Measurements from ENCODE around the gene GRWD1.
A peak's percentile ranks its signal among the peaks of the same experiment; 100 is the strongest.

Gene GRWD1

DNA sequence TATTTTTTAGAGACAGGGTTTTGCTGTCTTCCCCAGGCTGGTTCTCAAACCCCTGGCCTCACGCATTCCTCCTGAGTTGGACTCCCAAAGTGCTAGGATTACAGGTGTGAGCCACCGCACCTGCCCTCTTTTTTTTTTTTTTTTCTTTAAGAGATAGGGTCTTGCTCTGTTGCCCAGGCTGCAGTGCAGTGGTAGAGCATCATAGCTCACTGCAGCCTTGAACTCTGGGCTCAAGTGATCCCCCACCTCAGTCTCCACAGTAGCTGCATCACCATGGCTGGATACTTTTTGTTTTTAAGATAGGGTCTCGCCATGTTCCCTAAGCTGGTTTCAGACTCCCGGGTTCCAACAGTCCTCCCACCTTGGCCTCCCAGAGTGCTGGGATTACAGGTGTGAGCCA, 11.1 kb downstream of the GRWD1 start:
- DNase-seq (ENCODE audit: low read depth), result no peak

DNA sequence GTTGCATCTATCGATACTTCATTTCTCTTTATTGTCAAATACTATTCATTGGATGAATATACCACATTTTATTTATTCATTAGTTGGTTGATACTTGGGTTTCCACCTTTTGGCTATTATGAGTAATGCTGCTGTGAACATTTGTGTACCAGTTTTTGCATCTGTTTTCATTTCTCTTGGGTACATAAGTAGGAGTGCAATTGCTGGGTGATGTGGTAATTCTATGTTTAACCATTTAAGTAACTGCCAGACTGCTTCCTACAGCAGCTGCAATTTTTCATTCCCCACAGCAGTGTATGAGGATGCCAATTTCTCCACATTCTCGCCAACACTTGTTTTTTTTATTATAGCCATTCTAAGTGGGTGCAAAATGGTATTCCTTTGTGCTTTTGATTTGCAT, 12.2 kb downstream of the GRWD1 start:
- DNase-seq (ENCODE audit: low read depth), result no peak

DNA sequence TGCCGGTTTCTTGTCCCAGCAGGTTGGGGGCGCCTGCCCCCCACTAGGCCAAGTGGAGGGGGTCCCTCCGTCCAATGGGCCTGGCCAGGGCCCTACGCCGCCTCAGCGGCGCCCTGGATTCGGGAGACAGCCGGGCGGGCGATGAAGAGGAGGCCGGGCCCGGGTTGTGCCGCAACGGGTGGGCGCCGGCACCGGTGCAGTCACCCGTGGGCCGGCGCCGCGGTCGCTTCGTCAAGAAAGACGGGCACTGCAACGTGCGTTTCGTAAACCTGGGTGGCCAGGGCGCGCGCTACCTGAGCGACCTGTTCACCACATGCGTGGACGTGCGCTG, 15.8 kb downstream of the GRWD1 start:
- DNase-seq (ENCODE audit: low read depth), result no peak

DNA sequence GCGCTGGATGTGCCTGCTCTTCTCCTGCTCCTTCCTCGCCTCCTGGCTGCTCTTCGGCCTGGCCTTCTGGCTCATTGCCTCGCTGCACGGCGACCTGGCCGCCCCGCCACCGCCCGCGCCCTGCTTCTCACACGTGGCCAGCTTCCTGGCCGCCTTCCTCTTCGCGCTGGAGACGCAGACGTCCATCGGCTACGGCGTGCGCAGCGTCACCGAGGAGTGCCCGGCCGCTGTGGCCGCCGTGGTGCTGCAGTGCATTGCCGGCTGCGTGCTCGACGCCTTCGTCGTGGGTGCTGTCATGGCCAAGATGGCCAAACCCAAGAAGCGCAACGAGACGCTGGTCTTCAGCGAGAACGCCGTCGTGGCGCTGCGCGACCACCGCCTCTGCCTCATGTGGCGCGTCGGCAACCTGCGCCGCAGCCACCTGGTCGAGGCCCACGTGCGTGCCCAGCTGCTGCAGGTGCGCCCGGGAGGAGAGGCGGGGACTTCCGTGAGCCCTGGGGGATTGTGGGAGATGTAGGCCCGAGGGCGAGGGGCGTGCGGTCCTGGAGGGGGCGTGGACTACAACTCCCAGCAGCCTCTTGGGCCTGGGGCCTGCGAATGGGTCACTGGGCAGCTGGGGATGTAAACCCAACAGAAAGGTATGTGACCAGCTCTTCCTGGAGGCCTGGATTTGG, 16.3 kb downstream of the GRWD1 start:
- DNase-seq (ENCODE audit: low read depth), result no peak

DNA sequence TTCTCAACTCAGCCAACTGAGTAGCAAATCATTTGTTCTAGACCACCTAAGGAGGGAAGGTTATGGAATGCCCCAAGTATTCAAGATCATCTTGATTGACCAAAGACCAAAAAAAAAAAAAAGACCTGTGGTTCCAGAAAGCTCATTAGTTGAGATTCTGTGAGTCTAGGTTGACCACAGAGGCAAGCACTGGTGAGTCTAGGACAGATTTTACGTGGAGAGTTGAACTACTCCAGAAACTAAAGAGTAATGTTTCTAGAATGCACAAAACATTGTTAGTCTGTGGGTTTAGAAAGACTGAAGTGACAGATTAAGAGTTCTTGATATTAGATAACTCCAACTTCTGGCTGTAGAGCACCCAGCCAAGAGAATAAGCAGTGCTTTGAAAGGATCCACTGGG, 19.4 kb downstream of the GRWD1 start:
- DNase-seq (ENCODE audit: low read depth), result no peak

DNA sequence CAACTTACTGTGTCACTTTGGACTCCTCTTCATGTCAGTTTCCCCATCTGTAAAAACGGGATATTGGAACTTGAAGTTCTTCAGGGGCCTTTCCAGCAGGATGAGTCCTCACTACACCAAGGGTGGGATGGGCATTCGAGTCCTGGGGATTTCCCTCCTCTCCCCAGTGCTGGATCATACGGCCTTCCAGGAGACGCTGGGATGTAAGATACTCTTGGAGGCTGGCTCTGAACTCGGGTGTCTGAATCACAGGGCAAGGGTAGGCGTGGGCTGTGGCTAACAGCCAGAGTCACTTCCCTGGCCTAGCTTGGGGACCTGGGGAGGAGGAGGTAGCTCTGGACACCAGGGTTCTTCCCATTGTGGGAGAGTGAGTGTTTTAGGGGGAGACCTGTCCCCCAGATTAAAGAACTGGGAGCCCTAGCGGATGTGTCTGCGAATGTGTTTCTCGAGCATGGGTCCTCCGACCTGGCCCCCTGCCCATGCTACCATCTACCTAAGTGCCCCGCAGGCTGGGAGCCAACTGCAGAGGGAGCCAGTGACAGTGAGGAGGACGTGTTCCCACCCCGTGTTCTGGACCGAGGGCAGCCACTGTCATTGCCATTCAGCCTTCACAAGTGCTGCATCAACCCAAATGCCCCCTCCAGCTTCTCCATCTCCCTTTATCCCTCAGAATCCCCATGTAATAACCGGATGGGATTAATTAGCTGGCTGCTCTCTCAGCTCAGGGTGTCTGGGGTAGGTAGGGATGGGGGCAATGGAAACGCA, 21.0 kb downstream of the GRWD1 start:
- peak; percentile 67 for DNase-seq (ENCODE audit: low read depth)

DNA sequence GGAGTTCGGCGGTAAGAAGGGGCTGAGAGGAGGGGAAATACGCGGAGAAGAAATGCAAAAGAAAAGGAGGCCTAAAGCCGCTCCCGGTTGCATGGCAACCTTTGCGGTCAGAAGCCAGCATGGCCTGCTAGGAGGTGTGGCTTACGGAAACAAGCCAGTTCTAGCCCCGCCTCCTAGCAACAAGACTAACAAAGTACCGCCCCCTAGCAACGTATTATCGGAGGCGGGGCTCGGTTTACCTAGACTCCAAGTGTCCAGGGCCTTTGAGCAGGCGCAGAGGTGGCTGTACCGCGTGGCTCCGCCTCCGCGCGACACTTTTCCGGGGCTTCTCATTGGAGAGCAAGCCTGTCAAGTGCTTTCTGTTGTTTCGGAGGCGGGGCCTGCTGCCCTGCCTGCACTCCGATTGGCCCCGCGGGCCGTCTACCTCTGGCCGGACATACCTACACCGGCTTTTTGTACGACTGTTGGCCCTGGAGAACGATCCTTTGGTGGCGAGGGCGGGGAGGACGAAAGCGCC, 23.0 kb downstream of the GRWD1 start:
- DNase-seq (ENCODE audit: low read depth), result peak; percentile 99

DNA sequence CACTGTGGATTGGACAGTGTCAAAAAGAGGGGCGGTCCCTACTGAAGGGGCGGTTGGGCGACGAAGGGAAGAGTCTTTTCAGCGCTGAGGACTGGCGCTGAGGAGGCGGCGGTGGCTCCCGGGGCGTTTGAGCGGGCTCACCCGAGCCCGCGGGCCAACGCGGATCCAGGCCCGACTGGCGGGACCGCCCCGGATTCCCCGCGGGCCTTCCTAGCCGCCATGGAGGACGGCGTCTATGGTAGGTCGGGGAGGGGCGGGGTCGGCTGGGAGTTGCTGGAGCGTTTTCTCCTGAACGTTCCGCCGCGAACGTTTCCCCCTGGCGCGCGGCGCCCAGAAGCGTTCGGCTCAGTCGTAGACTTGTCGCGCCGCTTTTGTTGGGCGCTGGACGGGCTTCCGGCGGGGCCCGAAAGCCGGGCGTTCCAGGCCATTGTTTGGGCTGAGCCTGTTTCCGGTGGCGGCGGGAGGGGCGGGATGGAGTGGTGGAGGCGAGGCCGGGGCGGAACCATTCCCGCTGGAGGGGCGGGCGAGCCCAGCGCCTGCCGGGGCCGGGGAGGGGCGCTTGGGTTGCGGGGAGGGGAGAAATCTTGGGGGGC, 23.6 kb downstream of the GRWD1 start, which contains the start of gene CYTH2:
TSS of gene CYTH2 (plus strand) at position 81 of the 593 bp plus-strand sequence. CDS start at position 220, 139 bp downstream.
- peak; percentile 69 for DNase-seq (ENCODE audit: low read depth)

DNA sequence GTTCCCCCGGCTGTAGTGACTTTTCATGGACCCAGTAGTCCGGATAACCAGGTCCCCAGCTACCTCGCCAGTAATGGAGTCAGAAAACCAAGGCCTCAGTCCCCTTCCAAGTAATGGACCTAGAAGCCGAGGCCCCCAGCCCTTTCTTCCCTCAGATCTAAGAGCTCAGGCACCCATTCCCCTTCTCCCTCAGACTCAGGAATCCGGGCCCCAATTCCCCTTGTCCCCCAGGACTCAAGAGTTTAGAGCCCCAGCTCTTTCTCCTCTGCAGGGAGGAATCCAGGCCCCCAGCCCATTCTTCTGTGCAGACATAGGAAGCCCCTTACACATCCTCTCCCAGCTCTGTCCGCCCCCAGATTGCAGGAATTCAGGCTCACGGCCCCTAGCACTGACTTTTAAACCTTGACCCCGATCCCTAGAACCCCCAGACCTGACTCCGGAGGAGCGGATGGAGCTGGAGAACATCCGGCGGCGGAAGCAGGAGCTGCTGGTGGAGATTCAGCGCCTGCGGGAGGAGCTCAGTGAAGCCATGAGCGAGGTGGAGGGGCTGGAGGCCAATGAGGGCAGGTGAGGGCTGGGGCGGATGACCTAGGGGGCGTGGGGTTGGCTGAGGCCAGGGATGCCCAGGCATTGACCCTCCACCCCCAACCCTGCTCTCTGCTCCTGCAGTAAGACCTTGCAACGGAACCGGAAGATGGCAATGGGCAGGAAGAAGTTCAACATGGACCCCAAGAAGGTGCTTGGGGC, 24.3 kb downstream of the GRWD1 start:
- no peak for DNase-seq (ENCODE audit: low read depth)

DNA sequence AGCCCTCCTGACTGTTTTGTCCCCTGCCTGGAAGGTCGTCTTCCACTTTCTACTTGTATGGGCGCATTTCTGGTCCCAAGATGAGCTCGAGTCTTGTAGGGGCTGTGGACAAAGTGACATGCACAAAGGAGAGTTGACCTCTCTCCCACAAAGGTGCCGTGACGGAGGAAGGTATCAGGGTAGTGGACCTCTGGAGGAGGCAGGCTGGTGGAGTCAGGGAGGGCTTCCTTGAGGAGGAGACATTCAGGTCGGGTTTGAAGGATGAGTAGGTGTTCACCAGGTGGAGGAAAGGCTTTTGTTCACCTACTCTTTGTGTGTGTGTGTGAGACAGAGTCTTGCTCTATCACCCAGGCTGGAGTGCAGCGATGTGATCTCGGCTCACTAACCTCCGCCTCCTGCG, 25.1 kb downstream of the GRWD1 start:
- DNase-seq (ENCODE audit: low read depth), result no peak

DNA sequence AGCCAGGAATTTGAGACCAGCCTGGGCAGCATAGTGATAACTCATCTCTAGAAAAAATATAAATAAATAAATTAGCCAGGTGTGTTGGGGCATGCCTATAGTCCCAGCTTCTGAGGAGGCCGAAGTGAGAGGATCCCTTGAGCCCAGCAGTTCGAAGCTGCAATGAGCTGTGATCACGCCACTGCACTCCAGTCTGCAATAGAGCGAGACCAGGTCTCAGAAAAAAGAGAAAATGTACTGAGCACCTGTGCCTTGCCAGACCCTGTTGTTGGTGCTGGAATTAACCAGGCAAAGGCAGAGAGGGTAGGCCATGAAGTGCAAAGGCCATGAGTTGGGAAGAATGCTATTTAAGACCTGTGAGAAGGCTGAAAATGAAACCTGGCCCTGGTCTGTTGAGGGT, 26.1 kb downstream of the GRWD1 start:
- DNase-seq (ENCODE audit: low read depth), result no peak

DNA sequence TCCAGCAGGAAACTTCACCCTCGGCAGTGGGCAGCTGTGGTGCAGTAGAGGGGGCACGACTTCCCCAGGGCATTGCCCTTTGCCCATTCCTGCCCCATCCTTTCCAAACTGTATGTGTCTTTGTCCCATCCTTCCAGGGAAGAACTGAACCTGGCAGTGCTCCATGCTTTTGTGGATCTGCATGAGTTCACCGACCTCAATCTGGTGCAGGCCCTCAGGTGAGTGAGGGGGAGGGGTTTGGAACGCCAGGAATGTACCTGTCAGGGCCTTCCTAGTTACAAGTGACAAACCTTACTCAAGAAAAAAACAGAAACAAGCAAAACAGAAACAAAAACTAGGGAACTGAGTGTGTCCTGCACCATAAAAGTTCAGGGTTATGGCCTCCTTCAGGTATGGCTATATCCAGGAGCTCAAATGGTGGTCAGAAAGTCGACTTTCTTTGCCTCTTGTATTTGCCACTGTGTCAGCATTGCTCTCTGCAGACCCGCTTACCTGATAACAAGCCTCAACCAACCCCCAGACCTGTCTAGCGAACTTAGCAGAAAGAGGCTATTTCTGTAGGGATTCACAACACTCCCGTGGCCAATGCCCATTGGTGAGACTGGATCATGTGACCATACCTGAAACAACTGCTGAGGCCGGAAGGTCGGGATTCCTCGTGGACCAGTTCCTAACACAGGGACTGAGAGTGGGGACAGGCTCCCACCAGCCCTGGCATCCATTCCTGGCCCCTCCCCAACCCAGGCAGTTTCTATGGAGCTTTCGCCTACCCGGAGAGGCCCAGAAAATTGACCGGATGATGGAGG, 27.6 kb downstream of the GRWD1 start:
- DNase-seq (ENCODE audit: low read depth), result no peak

DNA sequence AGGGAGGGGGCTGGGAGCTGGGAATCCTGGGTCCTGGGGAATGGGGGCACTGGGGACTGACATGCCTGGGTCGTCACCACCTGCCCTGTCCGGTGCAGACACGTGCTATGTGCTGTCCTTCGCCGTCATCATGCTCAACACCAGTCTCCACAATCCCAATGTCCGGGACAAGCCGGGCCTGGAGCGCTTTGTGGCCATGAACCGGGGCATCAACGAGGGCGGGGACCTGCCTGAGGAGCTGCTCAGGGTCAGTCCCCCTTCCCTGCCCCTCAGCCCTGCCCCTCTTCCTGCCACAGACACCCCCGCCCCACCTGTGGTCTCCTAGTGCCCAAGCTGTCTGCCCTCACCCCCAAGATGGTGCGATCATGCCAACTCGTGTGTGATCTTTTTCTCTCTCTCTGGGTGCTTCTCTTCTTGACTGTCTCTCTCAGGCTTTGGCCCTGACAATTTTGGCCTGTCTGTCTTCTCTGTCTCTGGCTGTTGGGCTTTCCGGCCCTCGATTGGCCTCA, 28.4 kb downstream of the GRWD1 start:
- no peak for DNase-seq (ENCODE audit: low read depth)

DNA sequence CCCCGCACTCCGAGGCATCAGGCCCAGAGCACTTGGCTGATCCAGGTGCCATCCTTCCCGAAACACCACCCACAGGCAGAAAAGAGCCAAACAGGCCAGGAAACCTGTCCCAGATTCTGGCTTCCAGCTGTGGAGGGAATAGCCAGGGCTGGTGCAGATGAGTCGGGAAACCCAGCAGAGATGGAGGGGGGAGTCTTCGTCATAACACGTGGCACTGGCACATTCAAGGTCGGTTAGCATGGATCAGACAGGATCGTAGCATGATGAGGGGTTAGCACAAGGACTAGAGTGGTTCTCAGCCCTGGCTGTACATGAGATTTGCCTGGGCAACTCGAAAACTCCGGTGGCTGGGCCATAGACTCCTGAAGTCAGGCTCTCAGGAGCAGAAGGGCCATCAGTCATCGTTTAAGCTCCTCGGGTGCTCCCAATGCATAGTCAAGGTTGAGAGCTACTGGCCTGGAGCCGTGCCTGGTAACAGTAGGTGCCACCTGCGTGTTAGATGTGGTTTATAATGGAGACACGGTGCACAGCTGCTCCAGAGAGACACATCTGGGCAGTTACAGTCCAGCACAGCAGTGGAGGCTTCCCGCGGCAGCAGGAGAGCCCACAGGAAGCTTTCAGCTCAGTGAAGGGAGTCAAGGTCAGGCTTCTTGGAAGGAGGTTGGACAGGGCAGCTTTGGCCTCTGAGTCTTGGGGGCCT, 29.7 kb downstream of the GRWD1 start:
- no peak for DNase-seq (ENCODE audit: low read depth)

DNA sequence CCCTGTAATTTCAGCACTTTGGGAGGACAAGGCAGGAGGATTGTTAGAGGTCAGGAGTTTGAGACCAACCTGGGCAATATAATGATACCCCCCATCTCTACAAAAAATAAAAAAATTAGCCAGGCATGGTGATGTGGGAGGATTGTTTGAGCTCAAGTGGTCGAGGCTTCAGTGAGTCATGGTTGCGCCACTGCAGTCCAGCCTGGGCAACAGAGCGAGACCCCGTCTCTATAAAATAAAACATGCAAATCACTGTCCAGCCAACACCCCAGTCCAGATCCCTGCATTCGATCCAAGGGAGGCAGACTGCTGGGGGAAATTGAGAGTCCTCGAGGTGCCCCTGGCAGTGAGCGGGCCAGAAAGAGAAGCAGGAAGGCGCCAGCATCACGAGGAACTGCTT, 30.4 kb downstream of the GRWD1 start:
- DNase-seq (ENCODE audit: low read depth), result no peak

DNA sequence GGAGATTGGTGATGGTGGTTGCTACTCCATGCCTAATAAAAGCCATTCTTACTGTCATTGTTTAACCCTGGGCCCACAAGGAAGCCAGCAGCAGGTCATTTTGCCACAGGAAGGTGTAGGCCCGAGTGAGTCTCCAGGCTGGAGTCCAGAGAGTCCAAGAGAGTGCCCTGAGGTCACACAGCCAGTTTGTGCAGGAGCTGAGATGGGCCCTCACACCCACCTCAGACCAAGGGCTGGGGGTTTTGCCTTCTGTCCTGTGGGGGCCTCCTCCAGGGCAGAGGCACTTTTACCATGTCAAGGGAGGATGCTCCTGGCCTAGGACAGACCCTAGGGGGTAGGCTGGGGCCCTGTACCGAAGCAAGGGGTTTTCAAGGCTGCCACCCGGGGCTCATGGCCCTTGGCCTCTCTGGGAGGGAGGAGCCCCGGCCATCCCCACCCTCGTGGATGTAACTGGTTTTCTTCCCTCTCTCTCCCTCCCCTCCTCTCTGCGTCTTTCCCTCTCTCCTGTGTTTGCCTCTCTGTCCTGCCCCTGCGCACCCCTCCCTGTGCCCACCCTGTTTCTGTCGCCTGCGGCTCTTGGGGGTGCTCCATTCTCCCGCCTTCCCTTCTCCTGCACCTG, 31.4 kb downstream of the GRWD1 start:
- no peak for DNase-seq (ENCODE audit: low read depth)

DNA sequence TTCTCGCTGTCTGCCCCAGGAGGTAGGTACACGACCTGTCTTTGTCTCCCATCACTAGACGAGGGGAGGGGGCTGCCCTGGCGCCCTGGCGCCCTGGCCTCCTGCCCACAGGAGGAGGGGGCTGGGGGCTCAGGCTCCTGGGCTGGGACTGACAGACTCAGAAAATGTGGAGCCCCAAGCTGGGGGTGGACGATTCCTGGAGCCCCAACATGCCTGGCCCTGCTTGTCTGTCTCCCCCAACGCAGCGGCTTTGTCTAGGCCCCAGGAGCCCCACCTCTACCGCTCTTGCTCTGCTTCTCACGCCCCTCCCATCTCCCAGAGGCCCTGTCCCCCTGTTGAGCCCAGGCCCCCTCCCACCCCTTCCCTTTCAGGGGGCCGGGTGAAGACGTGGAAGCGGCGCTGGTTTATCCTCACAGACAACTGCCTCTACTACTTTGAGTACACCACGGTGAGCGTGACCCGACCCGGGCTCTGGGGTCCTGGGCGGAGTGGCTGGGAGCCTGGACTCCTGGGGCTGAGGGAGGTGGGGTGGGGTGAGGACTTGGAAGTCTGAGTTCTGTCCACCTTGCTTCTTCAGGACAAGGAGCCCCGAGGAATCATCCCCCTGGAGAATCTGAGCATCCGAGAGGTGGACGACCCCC, 32.0 kb downstream of the GRWD1 start:
- DNase-seq (ENCODE audit: low read depth), result no peak

DNA sequence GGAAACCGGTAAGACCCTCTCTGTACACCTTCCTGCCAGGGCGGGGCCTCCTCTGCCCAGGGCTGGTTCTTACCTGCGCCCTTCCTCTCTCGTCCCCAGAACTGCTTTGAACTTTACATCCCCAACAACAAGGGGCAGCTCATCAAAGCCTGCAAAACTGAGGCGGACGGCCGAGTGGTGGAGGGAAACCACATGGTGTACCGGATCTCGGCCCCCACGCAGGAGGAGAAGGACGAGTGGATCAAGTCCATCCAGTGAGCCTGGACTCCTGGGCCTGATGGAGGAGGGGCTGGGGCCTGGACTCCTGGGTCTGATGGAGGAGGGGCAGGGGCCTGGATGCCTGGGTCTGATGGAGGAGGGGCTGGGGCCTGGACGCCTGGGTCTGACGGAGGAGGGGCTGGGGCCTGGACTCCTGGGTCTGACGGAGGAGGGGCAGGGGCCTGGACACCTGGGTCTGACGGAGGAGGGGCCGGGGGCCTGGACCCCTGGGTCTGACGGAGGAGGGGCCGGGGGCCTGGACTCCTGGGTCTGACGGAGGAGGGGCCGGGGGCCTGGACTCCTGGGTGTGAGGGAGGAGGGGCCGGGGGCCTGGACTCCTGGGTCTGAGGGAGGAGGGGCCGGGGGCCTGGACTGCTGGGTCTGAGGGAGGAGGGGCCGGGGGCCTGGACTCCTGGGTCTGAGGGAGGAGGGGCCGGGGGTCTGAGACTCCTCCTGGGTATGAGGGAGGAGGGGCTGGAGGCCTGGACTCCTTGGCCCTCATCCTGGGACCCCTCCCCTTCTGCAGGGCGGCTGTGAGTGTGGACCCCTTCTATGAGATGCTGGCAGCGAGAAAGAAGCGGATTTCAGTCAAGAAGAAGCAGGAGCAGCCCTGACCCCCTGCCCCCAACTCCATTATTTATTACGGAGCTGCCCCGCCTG, 32.8 kb downstream of the GRWD1 start:
- DNase-seq (ENCODE audit: low read depth), result no peak

DNA sequence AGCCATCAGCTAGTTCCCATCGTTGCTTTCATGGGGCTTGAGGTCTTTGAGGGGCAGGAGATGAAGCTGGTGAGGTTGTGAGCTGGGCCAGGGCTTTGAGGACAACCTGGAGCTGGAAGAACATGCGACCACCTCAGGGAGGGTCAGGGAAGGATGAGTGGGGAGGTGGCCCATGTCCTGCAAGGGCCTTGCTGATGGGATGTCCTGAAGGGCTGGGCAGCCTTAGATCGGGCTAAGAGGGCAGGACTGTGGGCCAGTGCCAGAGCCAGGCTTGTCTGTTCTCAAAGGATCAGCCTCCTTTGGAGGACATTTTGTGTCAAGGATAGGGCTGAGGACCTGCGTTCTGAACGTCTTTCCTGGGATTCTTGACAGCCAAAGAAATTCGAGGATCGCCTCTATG, 33.9 kb downstream of the GRWD1 start:
- no peak for DNase-seq (ENCODE audit: low read depth)
